Activated CD4-positive, alpha-beta T cell treated with anti-CD3 and anti-CD28 coated beads, Interleukin-2, amount 50 U/mL, for 24 hours (primary cell): ENCODE measurements around the gene RNPS1.

Experiments
- DNase-seq, 2 donors: peaks; one replicate each; pipeline ENCODE4 v3.0.0-alpha.2; 2020; ENCODE audit warnings: low read depth in 1 of 2, low spot score in 1 of 2

The RNPS1 gene

DNA sequence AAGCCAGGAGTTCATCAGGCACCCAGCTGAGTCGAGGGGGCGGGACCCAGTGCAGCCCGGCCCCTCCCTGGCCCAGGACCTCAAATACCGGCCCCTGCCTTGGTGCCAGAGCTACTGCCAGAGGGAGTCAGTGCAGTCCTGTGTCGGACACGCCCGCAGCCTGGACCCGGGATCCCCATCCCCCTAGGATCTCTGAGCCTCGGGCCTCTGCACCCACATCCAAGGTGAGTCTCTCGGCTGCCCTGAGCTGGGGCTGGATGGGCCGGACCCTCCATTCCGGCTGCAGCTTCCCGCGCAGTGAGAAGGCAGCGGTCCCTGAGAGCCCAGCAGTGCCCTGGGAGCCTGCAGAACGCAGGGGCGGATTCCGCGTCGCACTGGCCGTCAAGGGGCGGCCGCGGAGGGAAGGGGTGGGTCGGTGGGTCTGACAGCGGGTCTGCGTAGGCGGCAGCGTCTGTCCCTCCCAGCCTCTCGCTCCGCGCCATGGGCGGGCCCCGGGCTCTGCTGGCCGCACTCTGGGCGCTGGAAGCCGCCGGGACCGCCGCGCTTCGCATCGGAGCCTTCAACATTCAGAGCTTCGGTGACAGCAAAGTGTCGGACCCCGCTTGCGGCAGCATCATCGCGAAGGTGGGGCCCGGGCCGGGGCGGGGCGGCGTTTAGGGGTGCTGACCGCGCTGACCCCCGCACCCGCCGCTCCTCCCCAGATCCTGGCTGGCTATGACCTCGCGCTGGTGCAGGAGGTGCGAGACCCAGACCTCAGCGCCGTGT is 31.4 kb downstream of the RNPS1 start, which contains the start of gene DNASE1L2:
Gene DNASE1L2 (plus strand): TSS at position 108 of the 765 bp plus-strand sequence. CDS start 373 bp downstream, at position 481.
- no peak for DNase-seq

DNA sequence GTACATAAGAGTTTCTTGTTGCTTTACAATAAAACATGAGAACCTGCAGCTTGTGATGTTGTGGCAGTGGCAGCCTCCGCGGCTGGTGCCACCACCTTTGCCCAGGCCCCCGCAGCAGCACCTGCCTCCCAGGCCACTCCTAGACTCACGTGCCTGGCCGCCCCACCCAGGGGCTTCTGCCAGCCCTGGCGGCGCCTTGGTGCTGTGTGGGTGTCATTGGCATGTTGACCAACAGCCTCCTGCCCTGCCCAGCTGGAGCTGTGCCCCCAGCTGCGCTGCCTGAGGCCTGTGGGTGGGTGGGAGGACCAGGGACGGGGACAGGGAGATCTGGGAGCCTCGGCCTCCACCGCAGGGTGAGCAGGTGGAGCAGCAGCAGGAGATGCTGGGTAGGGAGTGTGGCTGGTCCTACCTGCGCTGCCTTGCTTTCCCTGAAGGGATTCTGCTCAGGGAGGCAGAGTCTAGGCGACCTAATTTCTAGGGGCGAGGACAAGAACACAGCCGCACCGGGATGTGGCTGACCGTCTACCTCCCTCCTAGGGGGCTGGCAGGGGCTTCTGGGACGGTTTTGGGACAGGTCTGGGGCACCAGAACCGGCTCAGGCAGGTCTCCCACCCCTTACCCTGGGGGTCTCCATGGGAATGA is 32.1 kb downstream of the RNPS1 start:
- no peak for DNase-seq

DNA sequence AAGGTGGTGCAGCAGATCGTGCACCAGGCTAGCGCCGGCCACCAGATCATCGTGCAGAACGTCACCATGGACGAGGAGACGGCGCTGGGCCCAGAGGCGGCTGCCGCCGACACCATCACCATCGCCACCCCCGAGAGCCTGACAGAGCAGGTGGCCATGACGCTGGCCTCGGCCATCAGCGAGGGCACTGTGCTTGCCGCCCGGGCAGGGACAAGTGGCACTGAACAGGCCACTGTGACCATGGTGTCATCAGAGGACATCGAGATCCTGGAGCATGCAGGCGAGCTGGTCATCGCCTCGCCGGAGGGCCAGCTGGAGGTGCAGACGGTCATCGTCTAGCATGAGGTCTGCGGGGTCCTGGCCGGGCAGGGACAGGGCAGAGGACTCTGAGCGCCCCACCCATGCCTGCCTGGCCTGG is 32.7 kb downstream of the RNPS1 start:
- DNase-seq: no peak

DNA sequence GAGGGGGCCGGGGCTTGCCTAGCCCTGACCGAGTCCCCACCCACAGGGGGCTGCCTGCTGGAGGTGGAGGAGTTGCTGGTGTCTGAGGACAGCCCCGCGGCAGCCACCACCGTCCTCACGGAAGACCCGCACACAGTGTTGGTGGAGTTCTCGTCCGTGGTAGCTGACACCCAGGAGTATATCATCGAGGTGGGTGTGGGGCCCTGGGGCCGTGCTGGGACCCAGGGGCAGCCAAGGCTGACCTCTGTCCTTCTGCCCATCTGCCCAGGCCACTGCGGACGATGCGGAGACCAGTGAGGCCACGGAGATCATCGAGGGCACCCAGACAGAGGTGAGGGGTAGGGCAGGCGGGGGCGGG is 33.1 kb downstream of the RNPS1 start:
- no peak for DNase-seq

DNA sequence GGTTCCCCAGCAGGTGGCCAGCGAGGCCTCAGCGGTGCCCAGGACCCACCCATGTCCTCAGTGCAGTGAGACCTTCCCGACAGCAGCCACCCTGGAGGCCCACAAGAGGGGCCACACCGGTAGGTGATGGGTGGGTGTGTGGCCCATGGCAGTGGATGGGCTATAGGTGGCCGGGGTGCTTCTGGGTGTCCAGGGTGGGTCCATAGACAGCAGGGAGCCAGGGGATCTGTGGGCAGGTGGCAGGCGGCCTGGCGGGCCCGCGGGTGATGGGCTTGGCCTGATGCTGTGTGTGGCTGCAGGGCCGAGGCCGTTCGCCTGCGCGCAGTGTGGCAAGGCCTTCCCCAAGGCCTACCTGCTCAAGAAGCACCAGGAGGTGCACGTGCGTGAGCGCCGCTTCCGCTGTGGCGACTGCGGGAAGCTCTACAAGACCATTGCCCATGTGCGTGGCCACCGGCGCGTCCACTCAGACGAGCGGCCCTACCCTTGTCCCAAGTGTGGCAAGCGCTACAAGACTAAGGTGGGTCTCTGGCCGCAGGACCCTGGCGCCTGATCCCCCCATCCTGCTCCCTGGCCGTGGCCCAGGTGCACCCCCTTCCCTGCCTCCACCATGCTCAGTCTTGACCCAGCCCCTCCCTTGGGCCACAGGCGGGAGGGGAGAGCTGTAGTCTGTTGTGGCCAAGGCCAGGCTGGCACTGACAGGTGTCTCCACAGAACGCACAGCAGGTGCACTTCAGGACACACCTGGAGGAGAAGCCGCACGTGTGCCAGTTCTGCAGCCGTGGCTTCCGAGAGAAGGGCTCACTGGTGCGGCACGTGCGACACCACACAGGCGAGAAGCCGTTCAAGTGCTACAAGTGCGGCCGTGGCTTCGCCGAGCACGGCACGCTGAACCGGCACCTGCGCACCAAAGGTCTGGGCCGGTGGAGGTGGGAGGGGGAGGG is 33.8 kb downstream of the RNPS1 start:
- no peak for DNase-seq

DNA sequence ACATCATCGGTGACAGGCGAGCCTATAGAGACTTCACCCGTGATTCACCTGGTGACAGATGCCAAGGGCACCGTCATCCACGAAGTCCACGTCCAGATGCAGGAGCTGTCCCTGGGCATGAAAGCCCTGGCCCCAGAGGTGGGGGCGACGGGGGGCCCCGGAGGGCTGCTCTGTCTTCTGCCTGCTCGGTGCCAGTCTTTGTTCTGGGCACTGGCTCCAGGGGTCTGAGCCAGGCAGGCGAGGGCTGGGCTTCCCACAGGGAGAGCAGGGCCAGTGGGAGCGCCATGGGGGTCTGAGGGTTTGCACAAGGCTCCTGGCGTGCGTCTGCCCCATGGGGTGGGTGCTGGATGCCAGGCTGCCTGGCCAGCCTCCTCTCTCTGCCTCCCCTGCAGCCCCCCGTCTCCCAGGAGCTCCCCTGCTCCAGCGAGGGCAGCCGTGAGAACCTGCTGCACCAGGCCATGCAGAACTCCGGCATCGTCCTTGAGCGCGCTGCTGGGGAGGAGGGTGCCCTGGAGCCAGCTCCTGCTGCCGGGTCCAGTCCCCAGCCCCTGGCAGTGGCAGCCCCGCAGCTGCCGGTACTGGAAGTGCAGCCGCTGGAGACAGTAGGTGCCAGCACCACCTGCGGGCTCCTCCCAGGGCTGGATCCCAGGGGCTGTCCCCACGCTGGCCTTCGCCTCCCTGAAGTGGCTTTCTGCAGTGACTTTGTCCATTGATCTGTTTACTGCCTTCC is 34.7 kb downstream of the RNPS1 start:
- no peak for DNase-seq

DNA sequence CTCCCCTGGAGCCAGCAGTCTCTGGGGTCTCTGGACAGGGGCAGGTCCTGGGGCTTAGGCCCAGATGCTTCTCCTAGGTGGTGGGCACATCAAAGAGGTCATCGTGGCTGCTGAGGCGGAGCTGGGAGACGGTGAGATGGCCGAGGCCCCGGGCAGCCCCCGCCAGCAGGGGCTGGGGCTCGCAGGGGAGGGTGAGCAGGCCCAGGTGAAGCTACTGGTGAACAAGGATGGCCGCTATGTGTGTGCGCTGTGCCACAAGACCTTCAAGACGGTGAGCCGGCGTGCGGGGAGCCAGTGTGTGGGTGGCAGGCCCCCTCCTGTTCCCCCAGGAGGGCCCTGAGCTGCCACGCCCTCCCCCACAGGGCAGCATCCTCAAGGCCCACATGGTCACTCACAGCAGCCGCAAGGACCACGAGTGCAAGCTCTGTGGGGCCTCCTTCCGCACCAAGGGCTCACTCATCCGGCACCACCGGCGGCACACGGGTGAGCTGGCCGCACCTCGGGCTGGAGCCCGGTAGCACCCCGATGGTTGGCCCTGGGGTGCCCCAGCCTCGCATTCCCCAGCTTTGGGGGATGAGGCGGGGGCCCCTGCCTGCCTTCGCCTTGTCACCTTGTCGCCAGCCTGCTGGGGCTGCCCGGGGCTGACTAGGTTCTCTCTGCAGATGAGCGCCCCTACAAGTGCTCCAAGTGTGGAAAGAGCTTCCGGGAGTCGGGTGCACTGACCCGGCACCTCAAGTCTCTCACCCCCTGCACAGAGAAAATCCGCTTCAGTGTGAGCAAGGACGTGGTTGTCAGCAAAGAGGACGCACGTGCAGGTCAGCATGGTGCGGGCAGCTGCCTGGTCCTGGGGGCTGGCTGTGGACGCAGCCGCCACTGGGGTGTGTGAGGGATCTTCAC is 35.6 kb downstream of the RNPS1 start:
- DNase-seq: no peak

DNA sequence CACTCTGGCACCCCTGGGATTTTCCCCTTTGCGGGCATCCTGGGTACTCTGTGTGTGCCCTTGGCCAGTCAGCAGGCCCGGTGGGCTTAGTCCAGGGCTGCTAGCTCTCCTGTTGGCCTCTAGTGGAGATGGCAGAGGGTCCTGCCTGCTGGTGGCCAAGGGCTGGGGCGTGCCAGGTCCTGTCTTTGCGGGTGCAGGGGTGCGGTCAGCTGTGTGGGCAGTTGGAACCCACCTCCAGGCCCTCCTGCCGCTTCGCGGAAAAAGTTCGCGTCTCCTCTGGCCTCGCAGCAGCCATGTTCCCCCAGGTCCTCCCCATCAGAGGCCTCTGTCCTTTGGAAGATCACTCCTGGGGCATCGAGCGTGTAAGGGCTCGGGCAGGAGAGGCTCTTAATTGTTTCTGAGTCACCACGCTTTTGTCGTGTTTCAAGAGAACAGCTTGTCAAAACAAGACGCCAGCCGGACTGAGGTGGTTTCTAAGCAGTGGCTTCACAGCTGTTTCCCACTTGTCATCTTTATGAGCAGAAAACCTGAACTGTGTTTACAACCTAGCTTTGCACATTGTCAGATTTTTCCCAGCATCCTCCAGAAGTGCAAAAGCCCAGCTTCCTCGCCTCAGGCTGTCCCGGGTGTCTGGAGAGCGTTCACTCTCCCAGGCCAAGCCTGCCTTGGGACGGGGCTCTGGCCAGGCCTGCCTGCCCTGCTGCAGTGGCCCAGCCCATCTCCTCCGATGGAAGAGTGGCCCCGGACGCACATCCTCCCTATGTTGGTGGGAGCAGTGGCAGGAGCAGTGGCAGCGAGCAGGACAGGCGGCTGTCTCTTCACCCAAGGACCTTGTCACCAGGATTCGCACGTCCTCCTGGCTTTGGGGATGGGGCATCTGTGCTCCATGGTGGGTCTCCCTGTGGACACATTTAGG is 36.7 kb downstream of the RNPS1 start:
- DNase-seq: no peak

DNA sequence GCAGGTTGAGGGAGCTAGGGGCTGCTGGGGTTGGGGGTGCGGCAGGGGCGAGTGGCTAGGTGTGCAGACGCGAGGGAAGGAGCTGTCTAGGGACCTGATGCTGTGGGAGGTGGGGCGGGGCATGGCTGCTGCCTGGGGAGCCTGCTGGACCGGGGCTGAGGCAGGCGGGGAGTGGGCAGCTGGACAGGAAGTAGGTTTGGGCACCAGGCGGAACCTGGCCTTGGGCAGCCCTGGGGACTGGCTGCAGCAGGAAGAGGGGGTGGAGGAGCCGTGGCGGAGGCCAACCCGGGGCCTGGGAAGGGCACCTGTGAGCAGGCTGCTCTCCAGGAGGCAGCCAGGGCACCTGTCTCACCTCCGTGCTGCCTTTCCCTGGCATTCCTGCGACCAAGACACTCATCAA is 37.5 kb downstream of the RNPS1 start:
- no peak for DNase-seq

DNA sequence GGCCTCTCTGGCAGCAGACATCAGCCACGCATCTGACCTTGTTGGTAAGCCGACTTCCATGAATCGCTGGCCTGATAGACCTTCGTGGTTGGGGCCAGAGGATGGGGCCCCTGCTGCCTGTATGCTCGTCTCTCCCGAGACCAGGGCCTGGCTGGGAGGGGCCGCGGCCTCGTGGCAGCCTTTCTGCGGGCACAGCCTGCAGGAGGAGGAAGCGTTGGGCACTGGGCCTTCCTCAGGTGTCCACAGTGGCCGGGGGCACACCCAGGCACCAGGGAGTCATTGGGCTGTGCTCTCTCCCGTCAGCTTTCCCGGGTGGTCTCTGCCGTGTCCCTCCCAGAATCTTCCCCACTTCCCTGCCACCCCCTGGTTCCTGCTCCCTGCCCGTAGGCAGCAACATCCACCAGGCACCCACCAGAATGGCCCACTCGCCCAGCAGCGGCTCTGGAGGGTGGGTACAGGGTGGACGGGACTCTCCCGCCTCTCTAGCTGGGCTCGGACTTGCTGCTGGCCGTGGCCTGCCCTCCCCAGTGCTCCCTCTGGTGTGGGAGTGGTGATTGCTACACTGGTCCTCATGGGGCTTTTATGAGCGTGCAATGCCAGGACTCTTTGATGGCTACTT is 38.2 kb downstream of the RNPS1 start:
- DNase-seq: no peak

DNA sequence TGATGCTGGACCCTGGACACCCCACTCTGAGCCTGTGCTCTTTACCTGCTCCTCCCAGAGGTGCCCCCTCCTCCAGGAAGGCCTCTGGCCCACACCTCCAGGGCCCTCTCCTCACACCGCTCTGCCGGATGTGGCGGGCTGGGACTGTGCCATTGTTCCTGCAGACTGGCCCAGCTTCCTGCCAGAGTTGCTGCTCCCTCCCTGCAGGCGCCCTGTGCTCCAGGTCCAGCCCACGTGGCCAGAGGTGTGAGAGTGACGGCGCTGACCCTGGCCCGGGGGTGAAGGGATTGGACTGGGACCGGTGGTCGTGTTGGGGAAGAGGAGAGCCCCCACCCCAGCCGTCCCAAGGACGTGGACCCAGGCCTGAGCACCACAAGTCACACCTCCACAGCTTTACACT is 38.8 kb downstream of the RNPS1 start:
- no peak for DNase-seq

DNA sequence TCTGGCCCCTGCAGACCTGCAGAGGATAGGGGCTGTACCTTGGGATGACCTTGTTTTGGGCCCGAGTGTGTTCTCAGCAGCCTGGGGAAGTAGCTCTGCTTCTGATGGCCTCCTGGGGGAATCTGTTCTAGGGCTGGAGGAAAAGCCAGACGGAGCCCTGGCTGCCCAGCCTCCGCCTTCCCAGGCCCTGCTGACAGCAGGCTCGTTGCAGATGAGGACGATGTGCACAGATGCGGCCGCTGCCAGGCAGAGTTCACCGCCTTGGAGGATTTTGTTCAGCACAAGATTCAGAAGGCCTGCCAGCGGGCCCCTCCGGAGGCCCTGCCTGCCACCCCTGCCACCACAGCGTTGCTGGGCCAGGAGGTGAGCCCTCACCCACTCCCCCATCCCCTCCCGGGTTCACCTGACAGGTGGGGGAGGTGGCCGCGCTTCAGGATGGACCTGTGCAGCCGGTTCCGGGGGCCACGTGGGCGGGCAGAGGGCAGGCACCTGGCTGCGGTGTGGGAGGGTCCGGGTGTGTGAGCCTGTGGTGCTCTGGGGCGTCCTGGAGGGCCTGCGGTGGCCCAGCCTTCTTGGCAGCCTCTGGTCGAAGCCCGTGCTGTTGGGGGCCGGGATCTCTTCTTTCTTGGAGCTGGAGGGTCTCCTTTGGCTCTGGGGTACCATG is 39.6 kb downstream of the RNPS1 start:
- no peak for DNase-seq

DNA sequence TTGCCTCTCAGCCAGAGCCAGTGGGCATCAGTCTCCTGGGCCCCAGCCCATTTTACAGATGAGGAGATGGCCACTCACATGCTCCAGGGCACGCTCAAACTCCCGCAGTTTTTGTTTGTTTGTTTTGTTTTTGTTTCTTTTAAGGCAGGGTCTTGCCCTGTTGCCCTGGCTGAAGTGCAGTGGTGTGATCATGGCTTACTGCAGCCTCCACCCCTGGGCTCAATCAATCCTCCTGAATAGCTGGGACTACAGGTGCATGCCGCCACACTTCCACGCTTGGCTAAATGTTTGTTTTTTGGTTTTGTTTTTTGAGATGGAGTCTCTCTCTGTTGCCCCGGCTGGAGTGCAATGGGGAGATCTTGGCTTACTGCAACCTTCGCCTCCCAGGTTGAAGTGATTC is 41.0 kb downstream of the RNPS1 start:
- no peak for DNase-seq

DNA sequence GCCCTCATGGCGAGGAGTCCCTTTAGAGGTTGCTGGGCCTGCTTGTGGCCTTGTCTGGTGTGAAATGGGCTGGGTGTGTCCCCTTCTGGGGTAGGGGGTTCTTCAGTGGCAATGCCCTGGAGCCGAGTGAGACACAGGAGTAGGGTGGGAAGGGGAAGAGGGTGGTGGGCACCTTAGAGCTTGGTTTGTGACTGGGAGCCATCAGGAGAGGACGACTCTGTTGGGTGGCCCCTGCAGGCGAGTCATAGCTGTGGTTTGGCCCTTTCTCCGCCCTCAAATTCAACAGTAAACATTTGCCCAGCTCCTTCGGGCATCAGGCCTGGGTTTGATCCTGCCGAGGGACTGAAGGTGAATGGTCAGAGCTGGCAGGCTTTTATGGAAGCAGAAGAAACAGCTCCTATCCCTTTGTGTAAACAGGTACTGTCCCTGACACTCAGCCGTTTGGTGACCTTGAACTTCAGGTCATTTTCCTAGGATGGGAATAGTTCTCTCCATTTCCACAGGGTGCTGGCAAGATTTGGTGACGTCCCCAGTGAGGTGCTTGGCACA is 41.6 kb downstream of the RNPS1 start:
- no peak for DNase-seq

DNA sequence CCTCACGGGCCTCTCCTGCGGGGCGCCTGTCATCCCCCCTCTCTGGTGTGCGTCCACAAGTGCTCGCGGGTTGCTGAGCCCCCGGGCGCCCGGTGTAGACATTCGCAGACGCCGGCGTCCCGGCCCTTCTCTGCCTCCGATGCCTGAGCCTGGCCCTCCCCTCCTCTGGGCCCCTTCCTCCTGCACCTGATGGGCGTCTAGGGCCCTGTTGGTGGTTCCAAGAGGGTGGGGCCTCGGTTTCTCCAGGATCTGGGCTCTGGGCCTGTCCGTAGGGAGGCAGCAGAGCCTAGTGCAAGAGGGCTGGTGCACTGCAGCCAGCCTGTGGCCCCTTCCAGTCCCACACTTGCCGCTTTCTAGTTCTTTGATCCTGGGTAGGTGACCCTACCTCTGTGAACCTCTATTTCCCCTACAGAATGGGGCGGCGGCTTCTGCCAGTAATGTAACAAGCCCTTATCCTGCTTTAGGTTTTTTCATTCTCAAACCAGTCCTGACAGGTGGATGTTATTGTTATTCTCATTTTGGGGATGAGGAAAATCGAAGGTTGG is 43.9 kb downstream of the RNPS1 start:
- DNase-seq: no peak

DNA sequence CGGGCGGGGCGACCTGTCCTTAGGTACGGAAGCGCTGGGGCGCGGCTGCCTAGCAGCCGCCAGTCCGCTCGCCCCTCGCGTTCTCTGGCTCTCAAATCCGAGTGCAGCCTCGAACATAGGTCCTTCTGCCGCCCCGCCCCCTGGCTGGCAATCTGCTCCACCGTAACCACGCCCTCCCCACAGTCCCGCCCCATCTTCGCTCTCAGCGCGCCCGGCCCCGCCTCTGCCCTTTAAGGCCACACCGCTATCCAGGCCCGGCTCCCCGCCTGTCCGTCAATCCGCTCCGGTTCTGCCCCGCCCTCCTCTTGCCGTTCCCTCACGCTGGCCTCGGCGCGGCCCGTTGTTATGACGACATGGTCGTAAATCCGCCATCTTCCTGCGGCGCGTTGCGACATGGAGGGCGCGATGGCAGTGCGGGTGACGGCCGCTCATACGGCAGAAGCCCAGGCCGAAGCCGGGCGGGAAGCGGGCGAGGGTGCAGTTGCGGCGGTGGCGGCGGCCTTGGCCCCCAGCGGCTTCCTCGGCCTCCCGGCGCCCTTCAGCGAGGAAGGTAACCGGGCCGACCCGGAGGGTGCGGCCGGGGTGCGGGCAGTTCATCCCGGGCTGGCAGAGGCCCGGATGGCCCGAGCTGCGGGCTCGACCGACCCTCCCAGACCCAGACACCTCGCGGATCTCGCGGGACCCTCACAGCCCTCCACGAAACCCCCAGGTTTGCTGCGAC is 44.5 kb downstream of the RNPS1 start, which contains the start of gene E4F1:
Gene E4F1 (plus strand): TSS at position 371 of the 721 bp plus-strand sequence. CDS start 23 bp downstream, at position 394.
- peak; percentile 99 for DNase-seq

DNA sequence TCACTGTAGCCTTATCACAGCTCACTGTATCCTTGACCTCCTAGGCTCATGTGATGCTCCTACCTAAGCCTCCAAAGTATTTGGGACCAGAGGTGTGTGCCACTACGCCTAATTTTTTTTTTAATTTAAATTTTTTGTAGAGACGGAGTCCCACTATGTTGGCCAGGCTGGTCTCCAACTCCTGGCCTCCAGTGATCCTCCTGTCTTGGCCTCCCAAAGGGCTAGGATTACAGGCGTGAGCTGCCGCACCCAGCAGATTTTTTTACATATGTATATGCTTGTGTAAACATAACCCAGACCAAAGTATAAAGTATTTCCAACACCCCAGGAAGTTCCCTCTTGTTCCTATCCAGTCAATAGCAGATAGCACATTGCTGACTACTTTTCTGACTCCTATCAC is 51.6 kb downstream of the RNPS1 start:
- no peak for DNase-seq
